ENCODE data around the gene ACTR3. TPM values are rescaled to one million over a fixed set of nuclear protein-coding genes. Genes with fewer than 3 reads are reported as not detected.

Gene ACTR3
- total and polyA plus RNA-seq, 9 donors = 85.9 to 148 (median 116) TPM

DNA sequence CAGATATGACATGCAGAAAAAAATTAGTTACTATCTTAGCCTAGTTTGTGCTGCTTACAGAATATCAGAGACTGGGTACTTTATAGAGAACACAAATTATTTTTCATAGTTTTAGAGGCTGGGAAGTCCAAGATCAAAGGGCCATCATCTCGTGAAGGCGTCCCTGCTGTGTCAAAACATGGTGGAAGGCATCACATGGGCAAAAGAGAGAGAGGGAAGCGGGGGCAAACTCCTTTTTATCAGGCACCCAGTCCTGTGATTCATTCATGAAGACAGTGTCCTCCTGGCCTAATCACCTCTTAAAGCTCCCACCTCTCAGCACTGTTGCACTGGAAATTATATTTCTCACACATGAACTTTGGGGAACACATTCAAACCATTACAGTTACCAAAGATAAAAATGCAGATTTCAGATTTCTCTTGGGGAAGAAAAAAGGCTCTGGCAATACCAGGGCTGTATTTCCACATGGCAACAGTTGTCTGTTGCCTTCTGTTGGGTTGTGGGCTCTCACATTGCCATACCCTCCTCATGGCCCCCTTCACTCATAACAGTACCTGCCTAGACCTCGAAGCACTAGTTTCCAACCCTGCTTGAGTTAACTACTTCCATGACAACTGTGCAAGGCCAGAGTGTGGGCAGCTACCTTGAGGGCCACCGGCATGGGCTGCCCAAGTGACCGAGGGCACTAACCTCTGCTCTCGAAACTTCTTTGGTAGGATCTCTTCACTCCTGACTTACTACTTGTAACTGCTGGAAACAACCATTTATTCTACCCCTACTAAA, 2.7 kb upstream of the ACTR3 start:
- Histone ChIP-seq H3K4me3 (ENCODE audit: low read length) (no peak overlapping the region), H3K36me3 (ENCODE audit: control insufficient read depth, insufficient read depth, low read length) (peaks cover 2% of the 10 kb centered on the region), H3K27ac (ENCODE audit: low read length) (no peak overlapping the region), H3K4me1 (ENCODE audit: control insufficient read depth, insufficient read depth, low read length) (peaks cover 9% of the 10 kb centered on the region), H3K27me3 (ENCODE audit: control insufficient read depth, insufficient read depth, low read length) (no peaks in the 10 kb centered on the region), H3K9me3 (replicated peaks; ENCODE audit: control insufficient read depth, low read depth, low read length) (no peaks in the 10 kb centered on the region)
- WGBS (ENCODE audit: insufficient coverage) = 86% methylated on average over 4 of the region's 7 CpGs
- DNase-seq = no peak

DNA sequence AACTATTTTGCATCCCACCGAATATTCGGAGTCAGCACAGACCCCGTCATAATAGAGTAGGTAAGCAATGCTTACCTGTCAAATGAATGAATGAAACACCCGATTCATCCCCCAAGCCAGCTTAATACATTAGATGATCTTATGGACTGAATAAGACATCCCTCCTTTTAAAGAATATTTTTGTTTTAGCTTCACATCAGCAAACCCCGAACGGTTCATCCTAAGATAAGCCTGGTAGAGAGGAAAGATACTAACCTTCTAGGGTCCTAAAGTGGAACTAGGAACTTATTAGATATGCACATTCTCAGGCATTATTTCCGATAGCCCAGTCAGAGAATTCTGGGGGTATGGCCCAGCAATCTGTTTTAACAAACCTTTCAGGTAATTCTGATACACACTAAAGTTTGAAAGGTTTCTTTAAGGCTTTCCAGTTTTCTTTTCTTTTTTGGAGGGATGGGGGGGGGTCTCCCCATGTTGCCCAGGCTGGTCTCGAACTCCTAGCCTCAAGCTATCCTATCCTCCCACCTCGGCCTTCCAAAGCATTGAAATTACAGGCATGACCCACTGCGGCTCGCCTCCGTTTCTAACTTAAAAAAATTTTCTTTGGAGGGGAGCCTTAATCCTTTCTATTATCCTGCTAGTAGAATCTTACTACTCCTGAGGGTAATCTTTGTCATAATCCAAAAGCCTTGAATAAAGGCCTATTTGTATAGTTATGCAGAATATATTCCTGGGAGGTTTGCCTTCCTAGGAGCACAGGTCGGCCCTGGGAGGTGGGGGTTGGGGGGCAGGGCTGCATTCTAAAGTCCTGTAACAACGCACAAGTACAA, 1.0 kb upstream of the ACTR3 start:
- DNase-seq = no peak
- no peaks in the 10 kb centered on the region for H3K9me3 ChIP-seq (replicated peaks; ENCODE audit: control insufficient read depth, low read depth, low read length)
- no peaks in the 10 kb centered on the region for H3K27me3 ChIP-seq (ENCODE audit: control insufficient read depth, insufficient read depth, low read length)
- H3K4me1 ChIP-seq (ENCODE audit: control insufficient read depth, insufficient read depth, low read length) = peaks cover 11% of the 10 kb centered on the region
- peaks cover 2% of the 10 kb centered on the region for H3K36me3 ChIP-seq (ENCODE audit: control insufficient read depth, insufficient read depth, low read length)
- 20% methylated on average over 3 of the region's 14 CpGs for WGBS (ENCODE audit: insufficient coverage)
- H3K27ac ChIP-seq (ENCODE audit: low read length) = peak overlapping the region; percentile 98
- H3K4me3 ChIP-seq (ENCODE audit: low read length) = peak overlapping the region; percentile 68

DNA sequence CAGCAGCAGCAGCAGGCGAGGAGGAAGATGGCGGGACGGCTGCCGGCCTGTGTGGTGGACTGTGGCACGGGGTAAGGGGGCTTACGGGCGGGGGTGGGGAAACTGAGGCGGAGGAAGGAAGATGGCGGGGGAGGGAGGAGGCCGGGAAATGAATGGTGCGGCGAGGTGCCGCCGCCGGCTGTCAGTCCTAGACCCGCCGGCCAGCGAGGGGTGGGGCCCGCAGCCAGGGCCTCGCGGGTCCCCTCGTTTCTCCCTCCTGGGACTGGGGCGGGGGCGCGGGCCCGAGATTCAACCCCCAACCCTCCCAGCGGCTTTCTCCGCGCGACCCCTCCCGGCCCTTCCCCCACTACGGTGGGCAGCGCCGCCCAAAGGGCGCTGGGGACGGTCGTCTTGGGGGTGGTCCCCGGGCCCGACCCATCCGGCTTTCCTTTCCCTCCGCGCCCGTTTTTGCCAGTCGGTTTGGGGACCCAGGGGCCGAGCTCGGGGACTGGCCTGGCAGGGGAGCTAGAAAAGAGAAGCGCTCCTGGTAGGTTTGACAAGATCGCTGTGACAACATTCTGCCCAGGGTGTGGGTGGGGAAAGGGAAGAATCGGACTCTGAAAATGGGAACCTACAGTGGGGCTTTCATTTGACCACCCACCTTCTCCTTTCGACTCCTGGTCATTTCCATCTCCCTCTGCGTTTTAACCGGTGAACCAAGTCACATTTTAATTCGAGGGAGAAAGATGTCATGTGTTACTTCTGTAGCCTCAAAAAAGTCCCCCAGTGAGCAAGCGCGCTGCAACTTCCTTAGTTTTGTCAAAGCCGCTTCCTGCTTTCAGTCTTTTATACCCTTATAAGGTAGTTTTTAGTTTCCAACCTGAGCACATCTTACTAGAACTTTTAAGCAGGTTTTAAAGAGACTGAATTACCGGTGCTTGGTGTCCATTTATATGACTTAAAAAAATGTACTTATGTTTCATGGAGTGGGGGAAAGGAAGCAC, 655 bp downstream of the ACTR3 start:
- peak overlapping the region; percentile 98 for H3K27ac ChIP-seq (ENCODE audit: low read length)
- peaks cover 11% of the 10 kb centered on the region for H3K4me1 ChIP-seq (ENCODE audit: control insufficient read depth, insufficient read depth, low read length)
- H3K27me3 ChIP-seq (ENCODE audit: control insufficient read depth, insufficient read depth, low read length) = no peaks in the 10 kb centered on the region
- H3K4me3 ChIP-seq (ENCODE audit: low read length) = peak overlapping the region; percentile 93
- WGBS (ENCODE audit: insufficient coverage) = 0% methylated on average over 38 of the region's 57 CpGs
- H3K36me3 ChIP-seq (ENCODE audit: control insufficient read depth, insufficient read depth, low read length) = peaks cover 4% of the 10 kb centered on the region
- DNase-seq = peak; percentile 86
- no peaks in the 10 kb centered on the region for H3K9me3 ChIP-seq (replicated peaks; ENCODE audit: control insufficient read depth, low read depth, low read length)

DNA sequence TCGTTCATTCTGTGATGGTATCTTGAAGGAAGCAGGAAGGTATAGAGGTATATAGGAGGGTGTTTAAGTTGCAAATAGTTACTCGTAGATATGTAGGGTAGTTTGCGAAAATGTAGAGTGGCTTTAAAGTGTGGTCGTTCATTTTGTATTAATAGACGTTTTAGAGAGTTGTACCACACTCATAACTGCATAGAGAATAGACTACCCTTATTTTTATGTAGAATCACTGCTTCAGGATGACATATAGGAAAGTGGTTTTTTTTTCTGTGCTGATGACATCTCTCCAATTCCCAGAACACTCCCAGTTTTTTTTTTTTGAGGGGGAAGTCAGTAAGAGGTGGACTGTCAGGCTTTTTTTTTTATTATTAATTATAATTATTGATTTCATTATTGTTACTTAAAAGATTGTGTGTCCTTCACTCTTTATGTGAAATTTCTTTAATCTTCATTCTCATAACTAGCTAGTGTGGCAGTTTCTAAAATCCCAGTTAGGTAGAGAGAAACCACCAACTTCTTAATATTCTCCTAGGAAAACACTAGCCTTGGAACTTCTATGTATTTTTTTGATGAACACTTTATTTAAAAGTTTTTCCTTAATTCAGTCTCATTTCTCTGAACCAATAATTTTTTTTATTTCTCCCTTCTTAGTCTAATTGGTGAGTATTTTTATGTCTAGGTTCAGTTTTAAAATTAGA, 1.5 kb downstream of the ACTR3 start:
- peak; percentile 19 for DNase-seq
- 0% methylated on average over 1 of the region's 5 CpGs for WGBS (ENCODE audit: insufficient coverage)
- H3K27ac ChIP-seq (ENCODE audit: low read length) = peak overlapping the region; percentile 98
- peaks cover 4% of the 10 kb centered on the region for H3K36me3 ChIP-seq (ENCODE audit: control insufficient read depth, insufficient read depth, low read length)
- H3K4me1 ChIP-seq (ENCODE audit: control insufficient read depth, insufficient read depth, low read length) = peaks cover 11% of the 10 kb centered on the region
- H3K9me3 ChIP-seq (replicated peaks; ENCODE audit: control insufficient read depth, low read depth, low read length) = no peaks in the 10 kb centered on the region
- peak overlapping the region; percentile 93 for H3K4me3 ChIP-seq (ENCODE audit: low read length)
- H3K27me3 ChIP-seq (ENCODE audit: control insufficient read depth, insufficient read depth, low read length) = no peaks in the 10 kb centered on the region

- WGBS (ENCODE audit: insufficient coverage) = no CpG with 5 or more reads among the region's 6 CpGs
- peaks cover 11% of the 10 kb centered on the region for H3K4me1 ChIP-seq (ENCODE audit: control insufficient read depth, insufficient read depth, low read length)
- DNase-seq = no peak
- H3K27ac ChIP-seq (ENCODE audit: low read length) = no peak overlapping the region
- no peaks in the 10 kb centered on the region for H3K27me3 ChIP-seq (ENCODE audit: control insufficient read depth, insufficient read depth, low read length)
- no peak overlapping the region for H3K4me3 ChIP-seq (ENCODE audit: low read length)
- H3K36me3 ChIP-seq (ENCODE audit: control insufficient read depth, insufficient read depth, low read length) = peaks cover 4% of the 10 kb centered on the region
- H3K9me3 ChIP-seq (replicated peaks; ENCODE audit: control insufficient read depth, low read depth, low read length) = no peaks in the 10 kb centered on the region
Observed at GRCh38 chr2:113892004-113892710, 2.3 kb downstream of the ACTR3 start.

DNA sequence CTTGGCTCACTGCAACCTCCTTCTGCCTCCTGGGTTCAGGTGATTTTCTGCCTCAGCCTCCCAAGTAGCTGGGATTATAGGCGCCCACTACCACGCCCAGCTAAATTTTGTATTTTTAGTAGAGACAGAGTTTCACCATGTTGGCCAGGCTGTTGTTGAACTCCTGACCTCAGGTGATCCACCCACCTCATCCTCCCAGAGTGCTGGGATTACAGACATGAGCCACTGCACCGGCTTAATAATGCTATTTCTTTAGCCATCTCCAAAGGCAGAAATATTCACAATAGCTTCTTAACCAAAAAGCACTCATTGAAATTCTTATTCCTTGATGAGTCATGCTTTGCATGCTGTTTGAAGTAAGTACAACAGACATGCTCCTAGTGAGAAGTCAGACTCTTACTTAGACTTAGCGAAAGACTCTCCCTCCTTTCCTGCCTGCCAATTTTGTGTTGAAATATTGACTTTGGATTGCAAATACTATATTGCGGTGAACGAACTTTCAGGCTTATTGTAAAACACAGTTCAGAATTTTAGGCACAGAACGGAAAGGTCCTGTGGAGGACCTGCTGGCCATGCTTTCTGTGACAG, 4.4 kb downstream of the ACTR3 start:
- Histone ChIP-seq H3K9me3 (replicated peaks; ENCODE audit: control insufficient read depth, low read depth, low read length) (no peaks in the 10 kb centered on the region), H3K36me3 (ENCODE audit: control insufficient read depth, insufficient read depth, low read length) (peaks cover 4% of the 10 kb centered on the region), H3K27me3 (ENCODE audit: control insufficient read depth, insufficient read depth, low read length) (no peaks in the 10 kb centered on the region), H3K4me1 (ENCODE audit: control insufficient read depth, insufficient read depth, low read length) (peaks cover 2% of the 10 kb centered on the region), H3K4me3 (ENCODE audit: low read length) (no peak overlapping the region), H3K27ac (ENCODE audit: low read length) (no peak overlapping the region)
- peak; percentile 9 for DNase-seq
- 20% methylated on average over 1 of the region's 7 CpGs for WGBS (ENCODE audit: insufficient coverage)

- Histone ChIP-seq H3K27me3 (ENCODE audit: control insufficient read depth, insufficient read depth, low read length) (no peaks in the 10 kb centered on the region), H3K9me3 (replicated peaks; ENCODE audit: control insufficient read depth, low read depth, low read length) (no peaks in the 10 kb centered on the region), H3K36me3 (ENCODE audit: control insufficient read depth, insufficient read depth, low read length) (peaks cover 4% of the 10 kb centered on the region), H3K4me3 (ENCODE audit: low read length) (no peak overlapping the region), H3K4me1 (ENCODE audit: control insufficient read depth, insufficient read depth, low read length) (peaks cover 2% of the 10 kb centered on the region), H3K27ac (ENCODE audit: low read length) (no peak overlapping the region)
- no peak for DNase-seq
- no CpG with 5 or more reads among the region's 4 CpGs for WGBS (ENCODE audit: insufficient coverage)
Observed at GRCh38 chr2:113895301-113895700, 5.4 kb downstream of the ACTR3 start.

- Histone ChIP-seq H3K27me3 (ENCODE audit: control insufficient read depth, insufficient read depth, low read length) (no peaks in the 10 kb centered on the region), H3K4me3 (ENCODE audit: low read length) (no peak overlapping the region), H3K36me3 (ENCODE audit: control insufficient read depth, insufficient read depth, low read length) (peaks cover 4% of the 10 kb centered on the region), H3K4me1 (ENCODE audit: control insufficient read depth, insufficient read depth, low read length) (peaks cover 2% of the 10 kb centered on the region), H3K9me3 (replicated peaks; ENCODE audit: control insufficient read depth, low read depth, low read length) (no peaks in the 10 kb centered on the region), H3K27ac (ENCODE audit: low read length) (no peak overlapping the region)
- no peak for DNase-seq
- no CpG with 5 or more reads among the region's 1 CpG for WGBS (ENCODE audit: insufficient coverage)
Observed at GRCh38 chr2:113895819-113896563, 6.1 kb downstream of the ACTR3 start.
